ENCODE data around the gene MYD88. TPM values are rescaled to one million over a fixed set of nuclear protein-coding genes. Genes with fewer than 3 reads are reported as not detected.

The MYD88 gene
- polyA plus RNA-seq (2013, experiment 1 of 2), result 26.2 TPM
- 26.8 TPM for polyA plus RNA-seq (2013, experiment 2 of 2)

- DNase-seq, result peak; percentile 79
- Histone ChIP-seq H3K18ac (ENCODE audit: low read length) (peak within 1 kb of the TSS; percentile 53), H3K27ac (ENCODE audit: low read depth, low read length) (peak within 1 kb of the TSS; percentile 87), H3K4me1 (ENCODE audit: control insufficient read depth, low read depth, low read length) (peaks cover 8% of the 10 kb centered on the region), H4K5ac (ENCODE audit: low read length) (no peak within 1 kb of the TSS), H2BK15ac (replicated peaks; ENCODE audit: low read depth) (no peak within 1 kb of the TSS), H3K56ac (ENCODE audit: low read length) (peak within 1 kb of the TSS; percentile 97), H3K36me3 (ENCODE audit: control insufficient read depth, insufficient read depth, low read length) (no peaks in the 10 kb centered on the region), H3K79me2 (ENCODE audit: control insufficient read depth, insufficient read depth, low read length) (peaks cover 7% of the 10 kb centered on the region), H4K8ac (ENCODE audit: low read depth, low read length) (no peak within 1 kb of the TSS), H2BK120ac (ENCODE audit: low read depth, low read length) (peak within 1 kb of the TSS; percentile 0), H3K9ac (ENCODE audit: low read length) (peak within 1 kb of the TSS; percentile 93), H3K4ac (ENCODE audit: low read depth, low read length) (peak within 1 kb of the TSS; percentile 66), H3K27me3 (ENCODE audit: insufficient read depth, low read length, poor library complexity) (no peaks in the 10 kb centered on the region), H3K4me3 (ENCODE audit: low read length) (peak within 1 kb of the TSS; percentile 73), H2BK5ac (ENCODE audit: low read length) (peak within 1 kb of the TSS; percentile 81), H3K79me1 (ENCODE audit: low read length) (peaks cover 10% of the 10 kb centered on the region), H3K23ac (ENCODE audit: low read length) (peak within 1 kb of the TSS; percentile 90), H2AK5ac (ENCODE audit: low read length) (peak within 1 kb of the TSS; percentile 48), H3K4me2 (ENCODE audit: low read length) (peak within 1 kb of the TSS; percentile 86)
- WGBS (ENCODE audit: extremely low coverage, insufficient coverage, low lambda C conversion rate), result no CpG with 5 or more reads among the region's 65 CpGs
Measured at GRCh38 chr3:38138349-38139190, at the start of gene MYD88. TSS of gene MYD88 (plus strand) at chr3:38138661. CDS start at chr3:38138701, 40 bp downstream.

- Histone ChIP-seq H2BK120ac (ENCODE audit: low read depth, low read length) (no peak overlapping the region), H3K56ac (ENCODE audit: low read length) (no peak overlapping the region), H3K27me3 (ENCODE audit: insufficient read depth, low read length, poor library complexity) (no peaks in the 10 kb centered on the region), H2BK5ac (ENCODE audit: low read length) (no peak overlapping the region), H3K27ac (ENCODE audit: low read depth, low read length) (no peak overlapping the region), H3K4me3 (ENCODE audit: low read length) (no peak overlapping the region), H4K8ac (ENCODE audit: low read depth, low read length) (no peak overlapping the region), H4K5ac (ENCODE audit: low read length) (no peak overlapping the region), H3K9ac (ENCODE audit: low read length) (no peak overlapping the region), H3K4ac (ENCODE audit: low read depth, low read length) (no peak overlapping the region), H3K79me1 (ENCODE audit: low read length) (no peaks in the 10 kb centered on the region), H3K4me2 (ENCODE audit: low read length) (no peak overlapping the region), H3K79me2 (ENCODE audit: control insufficient read depth, insufficient read depth, low read length) (no peaks in the 10 kb centered on the region), H3K23ac (ENCODE audit: low read length) (no peak overlapping the region), H3K18ac (ENCODE audit: low read length) (no peak overlapping the region), H2AK5ac (ENCODE audit: low read length) (no peak overlapping the region), H2BK15ac (replicated peaks; ENCODE audit: low read depth) (no peak overlapping the region), H3K4me1 (ENCODE audit: control insufficient read depth, low read depth, low read length) (no peaks in the 10 kb centered on the region), H3K36me3 (ENCODE audit: control insufficient read depth, insufficient read depth, low read length) (no peaks in the 10 kb centered on the region)
- no CpG with 5 or more reads among the region's 2 CpGs for WGBS (ENCODE audit: extremely low coverage, insufficient coverage, low lambda C conversion rate)
- DNase-seq, result no peak
Measured at GRCh38 chr3:38089163-38089562, 49.3 kb upstream of the MYD88 start.

DNA sequence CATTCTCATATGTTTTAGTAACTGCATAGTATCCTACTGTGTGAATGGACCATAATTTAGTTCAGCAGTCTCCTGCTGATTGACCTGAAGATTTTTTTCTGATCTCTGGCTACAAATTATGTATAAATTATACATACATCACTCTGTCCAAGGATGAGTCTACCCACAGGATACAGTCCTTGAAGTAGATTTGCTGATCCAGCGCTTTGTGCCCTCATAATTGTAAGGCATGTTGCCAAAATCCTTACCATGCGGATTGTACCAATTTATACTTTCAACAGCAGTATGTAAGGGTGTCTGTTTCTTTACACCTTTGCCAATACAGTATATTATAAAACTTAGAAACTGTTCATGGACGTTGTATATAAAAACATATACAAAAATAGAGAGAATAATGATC, 48.0 kb upstream of the MYD88 start:
- H3K4me1 ChIP-seq (ENCODE audit: control insufficient read depth, low read depth, low read length), result no peaks in the 10 kb centered on the region
- no peak overlapping the region for H4K5ac ChIP-seq (ENCODE audit: low read length)
- H3K27ac ChIP-seq (ENCODE audit: low read depth, low read length), result no peak overlapping the region
- H3K23ac ChIP-seq (ENCODE audit: low read length), result no peak overlapping the region
- no CpG with 5 or more reads among the region's 3 CpGs for WGBS (ENCODE audit: extremely low coverage, insufficient coverage, low lambda C conversion rate)
- H3K18ac ChIP-seq (ENCODE audit: low read length), result no peak overlapping the region
- no peak overlapping the region for H3K4me3 ChIP-seq (ENCODE audit: low read length)
- DNase-seq, result no peak
- no peaks in the 10 kb centered on the region for H3K79me1 ChIP-seq (ENCODE audit: low read length)
- H2BK120ac ChIP-seq (ENCODE audit: low read depth, low read length), result no peak overlapping the region
- H2BK15ac ChIP-seq (replicated peaks; ENCODE audit: low read depth), result no peak overlapping the region
- H3K79me2 ChIP-seq (ENCODE audit: control insufficient read depth, insufficient read depth, low read length), result no peaks in the 10 kb centered on the region
- no peak overlapping the region for H3K4ac ChIP-seq (ENCODE audit: low read depth, low read length)
- H2AK5ac ChIP-seq (ENCODE audit: low read length), result no peak overlapping the region
- no peak overlapping the region for H4K8ac ChIP-seq (ENCODE audit: low read depth, low read length)
- no peak overlapping the region for H3K9ac ChIP-seq (ENCODE audit: low read length)
- no peak overlapping the region for H3K56ac ChIP-seq (ENCODE audit: low read length)
- H3K36me3 ChIP-seq (ENCODE audit: control insufficient read depth, insufficient read depth, low read length), result no peaks in the 10 kb centered on the region
- no peak overlapping the region for H3K4me2 ChIP-seq (ENCODE audit: low read length)
- H3K27me3 ChIP-seq (ENCODE audit: insufficient read depth, low read length, poor library complexity), result no peaks in the 10 kb centered on the region
- no peak overlapping the region for H2BK5ac ChIP-seq (ENCODE audit: low read length)

- no peak for DNase-seq
- no peaks in the 10 kb centered on the region for H3K79me1 ChIP-seq (ENCODE audit: low read length)
Measured at GRCh38 chr3:38094999-38095398, 43.5 kb upstream of the MYD88 start.

DNA sequence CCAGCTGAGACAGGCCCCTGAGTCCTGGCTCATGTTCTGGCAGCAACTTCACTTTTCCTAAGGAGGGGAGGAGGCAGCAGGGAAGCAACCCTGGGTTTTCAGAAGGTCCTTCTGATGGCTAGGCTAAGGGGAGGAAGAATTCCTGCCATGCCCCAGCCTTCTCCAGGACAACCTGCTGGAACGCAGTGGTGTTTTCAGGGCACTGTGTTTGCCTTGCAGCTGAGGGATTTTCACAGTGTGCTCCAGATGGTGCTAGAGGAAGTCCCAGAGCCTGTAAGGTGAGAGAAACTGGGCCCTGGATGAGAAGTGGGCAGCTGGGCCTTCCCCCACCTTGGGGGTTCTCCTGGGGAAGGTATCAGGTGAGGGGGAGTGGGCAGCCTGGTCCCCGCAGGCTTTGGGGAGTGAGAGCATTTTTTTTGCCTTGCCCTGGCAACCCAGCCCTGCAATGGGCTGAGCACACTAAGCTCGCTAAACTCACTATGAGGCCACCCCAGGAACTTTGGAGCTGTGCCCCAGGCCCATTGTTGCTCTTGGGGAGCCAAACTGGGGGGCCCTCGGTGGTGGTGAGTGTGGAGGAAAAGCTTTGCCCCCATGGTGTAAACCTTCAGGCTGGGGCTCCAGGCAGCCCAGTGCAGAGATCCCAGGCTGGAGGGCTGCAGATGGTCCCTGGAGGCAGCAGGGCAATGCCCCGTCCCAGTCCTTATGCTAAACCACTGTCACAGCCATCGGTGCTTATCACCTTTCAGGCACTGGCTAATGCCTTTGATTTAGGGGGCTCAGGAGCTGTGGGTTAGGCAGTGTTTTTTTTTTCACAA, 42.6 kb upstream of the MYD88 start:
- no peaks in the 10 kb centered on the region for H3K36me3 ChIP-seq (ENCODE audit: control insufficient read depth, insufficient read depth, low read length)
- no peak overlapping the region for H3K4ac ChIP-seq (ENCODE audit: low read depth, low read length)
- H3K27ac ChIP-seq (ENCODE audit: low read depth, low read length), result no peak overlapping the region
- H4K5ac ChIP-seq (ENCODE audit: low read length), result no peak overlapping the region
- no peak overlapping the region for H3K4me2 ChIP-seq (ENCODE audit: low read length)
- H3K56ac ChIP-seq (ENCODE audit: low read length), result no peak overlapping the region
- no peak for DNase-seq
- H3K79me2 ChIP-seq (ENCODE audit: control insufficient read depth, insufficient read depth, low read length), result no peaks in the 10 kb centered on the region
- H2AK5ac ChIP-seq (ENCODE audit: low read length), result no peak overlapping the region
- no peak overlapping the region for H2BK15ac ChIP-seq (replicated peaks; ENCODE audit: low read depth)
- no peak overlapping the region for H3K9ac ChIP-seq (ENCODE audit: low read length)
- no peak overlapping the region for H3K23ac ChIP-seq (ENCODE audit: low read length)
- peaks cover 4% of the 10 kb centered on the region for H3K4me1 ChIP-seq (ENCODE audit: control insufficient read depth, low read depth, low read length)
- no peak overlapping the region for H4K8ac ChIP-seq (ENCODE audit: low read depth, low read length)
- no peak overlapping the region for H2BK120ac ChIP-seq (ENCODE audit: low read depth, low read length)
- WGBS (ENCODE audit: extremely low coverage, insufficient coverage, low lambda C conversion rate), result no CpG with 5 or more reads among the region's 6 CpGs
- H3K4me3 ChIP-seq (ENCODE audit: low read length), result no peak overlapping the region
- H2BK5ac ChIP-seq (ENCODE audit: low read length), result no peak overlapping the region
- no peak overlapping the region for H3K18ac ChIP-seq (ENCODE audit: low read length)
- no peaks in the 10 kb centered on the region for H3K79me1 ChIP-seq (ENCODE audit: low read length)
- no peaks in the 10 kb centered on the region for H3K27me3 ChIP-seq (ENCODE audit: insufficient read depth, low read length, poor library complexity)

More at GRCh38 chr3:38094999-38095398, 43.5 kb upstream of the MYD88 start:
- H3K4me3 ChIP-seq (ENCODE audit: low read length), result no peak overlapping the region
- no peak overlapping the region for H3K9ac ChIP-seq (ENCODE audit: low read length)
- H4K5ac ChIP-seq (ENCODE audit: low read length), result no peak overlapping the region
- H4K8ac ChIP-seq (ENCODE audit: low read depth, low read length), result no peak overlapping the region
- no peaks in the 10 kb centered on the region for H3K79me2 ChIP-seq (ENCODE audit: control insufficient read depth, insufficient read depth, low read length)
- H3K56ac ChIP-seq (ENCODE audit: low read length), result no peak overlapping the region
- no peak overlapping the region for H2BK5ac ChIP-seq (ENCODE audit: low read length)
- no peak overlapping the region for H3K23ac ChIP-seq (ENCODE audit: low read length)
- no peak overlapping the region for H3K4ac ChIP-seq (ENCODE audit: low read depth, low read length)
- no peak overlapping the region for H3K27ac ChIP-seq (ENCODE audit: low read depth, low read length)
- H3K4me1 ChIP-seq (ENCODE audit: control insufficient read depth, low read depth, low read length), result peaks cover 4% of the 10 kb centered on the region
- H3K4me2 ChIP-seq (ENCODE audit: low read length), result no peak overlapping the region
- H2BK120ac ChIP-seq (ENCODE audit: low read depth, low read length), result no peak overlapping the region
- H3K36me3 ChIP-seq (ENCODE audit: control insufficient read depth, insufficient read depth, low read length), result no peaks in the 10 kb centered on the region
- WGBS (ENCODE audit: extremely low coverage, insufficient coverage, low lambda C conversion rate), result no CpG with 5 or more reads among the region's 3 CpGs
- H2AK5ac ChIP-seq (ENCODE audit: low read length), result no peak overlapping the region
- no peak overlapping the region for H2BK15ac ChIP-seq (replicated peaks; ENCODE audit: low read depth)
- no peak overlapping the region for H3K18ac ChIP-seq (ENCODE audit: low read length)
- no peaks in the 10 kb centered on the region for H3K27me3 ChIP-seq (ENCODE audit: insufficient read depth, low read length, poor library complexity)

Measured in mesendoderm (in vitro differentiated cells).